HG03442 (cell line): Measurements from ENCODE around the gene MYBBP1A.
"Not testable (repeated sequence)": the region's sequence is repeated elsewhere in the genome, so short reads cannot be mapped to it uniquely, and the experiment has no call there.

Experiments
- ATAC-seq: cut with Tn5 transposase; IDR thresholded peaks from one replicate; pipeline ENCODE4 v1.9.1; 2021; ENCODE audit warnings: mild to moderate bottlenecking, moderate library complexity; ENCODE audit not compliant: unreplicated experiment

Gene MYBBP1A

GRCh38 chr17:4590981-4591453 is 35.8 kb upstream of the MYBBP1A start:
- no peak for ATAC-seq

DNA sequence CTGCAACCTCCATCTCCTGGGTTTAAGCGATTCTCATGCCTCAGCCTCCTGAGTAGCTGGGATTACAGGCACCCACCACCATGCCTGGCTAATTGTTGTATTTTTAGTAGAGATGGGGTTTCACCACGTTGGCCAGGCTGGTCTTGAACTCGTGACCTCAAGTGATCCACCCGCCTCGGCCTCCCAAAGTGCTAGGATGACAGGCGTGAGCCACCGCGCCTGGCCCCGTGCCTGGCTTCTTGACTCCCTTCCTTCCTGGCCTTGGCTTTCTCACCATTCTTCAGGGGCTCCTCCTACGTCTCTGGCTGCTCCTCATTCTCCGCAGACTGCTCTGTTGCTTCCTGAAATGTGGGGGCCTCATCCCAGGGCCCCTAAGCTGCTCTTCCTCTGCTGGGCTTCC is 34.9 kb upstream of the MYBBP1A start:
- ATAC-seq = not testable (repeated sequence)

DNA sequence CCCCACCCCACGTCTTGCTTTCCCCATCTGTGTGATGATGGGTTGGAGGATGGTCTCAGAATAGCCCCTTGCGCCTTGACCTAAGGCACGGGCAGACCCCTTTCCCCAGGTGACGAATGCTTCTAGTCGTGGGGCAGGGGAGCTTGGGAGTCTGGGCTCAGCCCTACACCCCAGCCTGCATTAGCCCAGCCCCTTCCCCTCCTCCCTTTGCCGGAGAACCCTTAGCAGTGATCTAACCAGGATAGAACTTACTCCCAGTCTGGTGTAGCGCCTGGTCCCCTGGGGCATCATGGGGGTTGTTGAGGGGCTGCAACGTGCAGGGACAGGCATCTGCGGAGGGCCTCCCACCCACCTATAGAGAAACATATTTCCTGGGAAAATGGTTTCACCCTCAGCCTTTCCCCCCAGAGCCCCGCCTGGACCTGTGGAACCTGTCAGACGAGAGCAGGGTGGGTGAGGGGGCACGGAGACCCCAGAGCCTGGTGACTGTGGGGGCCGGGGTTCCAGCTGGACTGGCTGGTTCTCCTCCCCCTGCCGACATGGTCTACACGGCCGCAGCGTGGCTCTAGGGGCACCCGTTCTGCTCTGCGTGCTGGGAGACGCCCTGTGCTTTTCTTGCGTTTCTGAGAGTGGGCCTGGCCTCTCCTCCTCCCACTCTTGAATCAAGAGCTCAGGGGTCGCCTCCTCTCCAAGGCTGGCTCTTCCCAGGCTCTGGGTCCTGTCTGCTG is 33.9 kb upstream of the MYBBP1A start:
- no peak for ATAC-seq

DNA sequence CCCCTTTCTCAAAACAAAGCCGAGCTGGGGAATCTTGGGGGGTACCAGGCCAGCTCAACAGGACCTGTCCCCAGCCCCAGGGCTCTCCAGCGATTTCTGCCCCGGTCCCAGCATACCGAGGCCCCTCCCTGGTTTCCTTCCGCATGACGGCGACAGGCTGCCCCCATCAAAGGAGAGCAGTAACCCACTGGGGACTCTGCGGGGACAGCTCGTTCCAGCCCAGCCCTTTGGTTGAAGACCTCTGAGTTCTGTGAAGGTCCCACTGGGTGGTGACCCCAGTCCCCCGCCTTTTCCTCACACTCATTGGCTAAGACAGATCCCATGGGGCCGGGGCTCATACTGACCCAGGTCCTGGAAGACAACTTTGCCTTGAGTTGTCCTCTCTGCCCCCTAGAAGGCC is 33.2 kb upstream of the MYBBP1A start:
- ATAC-seq = no peak

GRCh38 chr17:4587803-4588202 is 32.6 kb upstream of the MYBBP1A start:
- ATAC-seq = no peak

DNA sequence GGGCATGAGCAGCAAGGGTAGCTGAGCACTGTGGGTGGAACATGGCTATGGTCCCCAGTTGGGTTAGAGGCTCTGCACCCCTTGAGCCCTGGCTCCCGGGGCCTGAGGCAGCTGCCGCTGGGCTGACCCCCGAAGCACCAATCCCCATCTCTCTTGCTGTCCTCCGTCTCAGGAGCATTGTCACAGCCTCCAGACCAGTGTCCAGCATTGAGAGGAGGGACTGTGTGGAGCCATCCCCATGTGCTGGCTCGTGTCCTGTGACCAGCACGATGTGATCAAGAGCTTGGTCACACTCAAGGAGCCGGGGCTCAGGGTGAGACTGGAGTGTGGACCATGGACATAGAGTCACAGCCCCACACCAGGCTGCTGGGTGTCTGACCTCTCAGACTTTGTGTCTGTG is 32.0 kb upstream of the MYBBP1A start:
- ATAC-seq = no peak

DNA sequence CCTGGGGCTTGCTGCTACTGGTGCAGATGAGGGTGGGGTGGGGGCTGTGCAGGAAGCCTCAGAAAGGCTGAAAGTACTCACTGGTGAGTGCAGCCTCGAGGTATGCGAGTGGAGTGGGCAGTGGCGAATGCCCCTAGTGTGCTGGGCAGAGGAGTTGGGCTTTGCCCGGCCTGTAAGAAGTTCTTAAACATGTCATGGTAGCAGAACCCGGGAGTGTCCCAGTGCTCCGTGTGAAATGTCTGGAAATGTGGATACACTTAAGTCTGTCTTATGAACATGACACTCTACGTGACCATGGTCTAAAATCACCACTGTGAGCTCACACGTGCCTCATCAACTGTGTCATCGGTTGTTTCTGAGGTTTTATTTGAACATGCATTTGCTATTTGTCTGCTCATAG is 30.9 kb upstream of the MYBBP1A start:
- no peak for ATAC-seq

DNA sequence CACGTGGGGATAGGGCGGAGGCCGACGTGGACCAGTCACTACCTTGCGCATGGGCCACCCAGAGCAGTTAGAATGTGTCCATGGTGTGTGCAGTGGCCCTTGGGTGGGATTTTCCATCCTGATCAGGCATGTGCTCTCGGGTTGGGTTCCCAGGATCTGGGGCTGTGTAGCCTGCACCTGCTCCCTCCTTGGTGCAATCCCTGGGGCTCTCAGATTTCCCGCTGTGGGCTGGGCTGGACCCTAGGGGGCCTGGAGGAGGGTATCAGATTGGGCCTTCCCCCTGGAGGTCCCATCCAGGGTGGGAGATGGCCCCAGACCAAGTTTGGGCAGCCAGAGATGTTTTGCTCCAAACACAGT is 30.4 kb upstream of the MYBBP1A start:
- ATAC-seq = no peak

- no peak for ATAC-seq
These were observed 29.9 kb upstream of the MYBBP1A start for GRCh38 chr17:4584917-4585637.

DNA sequence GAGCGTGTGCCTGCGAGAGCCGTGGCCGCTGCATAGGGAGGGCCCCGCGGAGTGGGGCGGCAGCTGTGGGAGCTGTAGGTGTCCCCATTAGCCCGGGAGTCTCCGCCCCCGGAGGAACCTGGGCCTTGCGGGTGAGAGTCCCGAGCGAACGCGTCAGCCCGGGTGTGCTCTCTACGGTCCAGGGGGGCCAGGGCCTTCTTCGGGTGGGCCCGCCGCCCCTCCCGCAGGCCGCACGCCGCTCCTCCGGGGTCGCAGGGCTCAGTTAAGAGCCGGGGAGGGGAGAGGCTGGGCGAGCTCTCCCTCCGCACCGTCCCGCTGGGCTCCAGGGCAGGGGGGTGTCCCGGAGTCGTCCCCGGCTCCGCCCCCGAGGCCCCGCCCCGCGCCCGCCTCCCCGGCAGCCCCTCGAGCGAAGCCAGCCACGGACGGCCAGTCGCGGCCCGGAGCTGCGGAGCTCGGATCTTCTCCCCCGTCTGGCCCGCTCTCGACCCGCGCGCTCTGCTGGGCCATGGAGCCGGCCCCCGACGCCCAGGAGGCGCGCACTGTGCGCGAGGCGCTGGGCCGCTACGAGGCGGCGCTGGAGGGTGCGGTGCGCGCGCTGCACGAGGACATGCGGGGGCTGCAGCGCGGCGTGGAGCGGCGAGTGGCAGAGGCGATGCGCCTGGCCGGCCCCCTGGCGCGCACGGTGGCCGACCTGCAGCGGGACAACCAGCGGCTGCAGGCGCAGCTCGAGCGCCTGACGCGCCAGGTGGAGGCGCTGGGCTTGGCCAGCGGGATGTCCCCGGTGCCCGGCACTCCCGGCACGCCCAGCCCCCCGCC is 29.1 kb upstream of the MYBBP1A start, which contains the start of gene SMTNL2:
Gene SMTNL2 (plus strand): TSS at position 429 of the 816 bp plus-strand sequence. CDS start 77 bp downstream, at position 506.
- no peak for ATAC-seq

GRCh38 chr17:4583782-4584100 is 28.6 kb upstream of the MYBBP1A start:
- no peak for ATAC-seq

- no peak for ATAC-seq
These were observed 28.0 kb upstream of the MYBBP1A start for GRCh38 chr17:4583206-4583605.

DNA sequence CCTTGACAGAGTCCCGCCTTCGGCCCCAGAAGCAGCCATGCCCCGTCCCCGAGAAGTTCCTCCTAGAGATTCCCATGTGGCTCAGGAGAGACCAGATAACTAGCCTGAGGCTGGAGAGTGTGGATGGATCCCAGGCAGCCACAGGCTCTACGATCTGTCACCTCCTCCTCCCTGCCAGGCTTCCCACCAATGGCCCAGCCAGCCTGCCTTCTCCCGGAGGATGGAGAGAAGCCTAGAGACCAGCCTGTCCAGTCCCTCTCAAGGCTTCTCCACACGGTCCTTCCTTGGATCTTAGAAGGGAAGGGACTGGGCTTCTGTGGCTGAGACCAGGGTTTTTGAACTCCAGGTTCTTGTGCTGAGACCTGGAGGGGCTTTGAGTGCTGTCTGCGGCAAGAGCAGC is 27.5 kb upstream of the MYBBP1A start:
- ATAC-seq = no peak

DNA sequence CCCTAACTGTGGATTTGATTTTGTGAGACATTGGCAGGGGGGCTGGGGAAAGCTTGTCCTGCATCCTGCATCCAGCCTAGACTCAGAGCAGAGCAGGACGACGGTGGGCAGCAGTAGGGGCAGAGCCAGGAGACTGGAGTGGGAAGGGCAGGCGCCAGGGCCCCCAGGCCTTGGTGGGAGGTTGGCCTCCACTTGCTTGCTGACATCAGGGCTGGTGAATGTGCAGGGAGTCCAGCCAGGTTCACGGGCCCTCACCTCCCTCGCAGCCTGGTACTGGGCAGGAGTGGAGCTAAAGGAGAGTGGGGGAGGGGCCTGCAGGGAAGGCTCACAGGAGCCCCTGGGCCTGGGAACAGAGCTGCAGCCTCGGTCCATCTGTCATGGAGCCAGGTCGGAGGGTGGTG is 26.9 kb upstream of the MYBBP1A start:
- ATAC-seq = no peak

DNA sequence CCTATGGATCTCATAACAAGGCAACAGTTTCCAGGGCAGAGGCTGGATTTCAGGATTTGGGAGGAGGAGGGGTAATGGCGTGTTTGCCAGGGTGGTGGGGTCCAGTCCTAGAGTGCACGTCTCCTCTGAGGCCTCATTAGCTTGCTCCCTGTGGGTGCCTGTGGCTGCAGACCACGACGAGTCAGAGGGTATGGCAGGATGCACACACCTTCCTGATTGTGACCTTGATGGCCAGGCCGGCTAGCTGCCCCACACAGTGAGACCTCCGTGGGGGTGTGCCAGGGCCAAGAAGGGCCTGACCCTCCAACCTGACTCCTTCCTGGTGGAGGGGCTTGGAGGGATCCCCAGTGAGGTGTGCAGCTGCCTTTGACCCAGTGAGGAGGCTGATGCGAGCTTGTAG is 25.1 kb upstream of the MYBBP1A start:
- ATAC-seq = no peak

DNA sequence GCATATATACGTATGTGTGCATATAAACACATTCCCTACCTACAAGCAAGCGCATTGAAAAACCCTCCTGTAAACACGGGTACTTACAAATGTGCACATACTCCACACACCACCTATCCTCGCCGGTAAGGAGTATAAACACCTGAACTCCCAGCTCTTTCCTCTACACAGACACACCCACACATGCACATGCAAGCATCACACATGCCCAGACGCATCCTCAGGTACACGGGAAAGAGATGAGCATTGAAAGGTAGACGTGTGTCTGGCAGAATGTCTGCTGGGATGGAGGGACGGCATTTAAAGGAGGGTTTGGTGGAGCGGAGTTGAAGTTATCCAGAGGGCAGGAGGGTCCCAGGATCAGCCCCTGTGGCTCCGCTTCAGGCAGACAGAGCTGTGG is 24.5 kb upstream of the MYBBP1A start:
- no peak for ATAC-seq

GRCh38 chr17:4578349-4578748 is 23.2 kb upstream of the MYBBP1A start:
- not testable (repeated sequence) for ATAC-seq

- no peak for ATAC-seq
These were observed 22.3 kb upstream of the MYBBP1A start for GRCh38 chr17:4577386-4577993.

DNA sequence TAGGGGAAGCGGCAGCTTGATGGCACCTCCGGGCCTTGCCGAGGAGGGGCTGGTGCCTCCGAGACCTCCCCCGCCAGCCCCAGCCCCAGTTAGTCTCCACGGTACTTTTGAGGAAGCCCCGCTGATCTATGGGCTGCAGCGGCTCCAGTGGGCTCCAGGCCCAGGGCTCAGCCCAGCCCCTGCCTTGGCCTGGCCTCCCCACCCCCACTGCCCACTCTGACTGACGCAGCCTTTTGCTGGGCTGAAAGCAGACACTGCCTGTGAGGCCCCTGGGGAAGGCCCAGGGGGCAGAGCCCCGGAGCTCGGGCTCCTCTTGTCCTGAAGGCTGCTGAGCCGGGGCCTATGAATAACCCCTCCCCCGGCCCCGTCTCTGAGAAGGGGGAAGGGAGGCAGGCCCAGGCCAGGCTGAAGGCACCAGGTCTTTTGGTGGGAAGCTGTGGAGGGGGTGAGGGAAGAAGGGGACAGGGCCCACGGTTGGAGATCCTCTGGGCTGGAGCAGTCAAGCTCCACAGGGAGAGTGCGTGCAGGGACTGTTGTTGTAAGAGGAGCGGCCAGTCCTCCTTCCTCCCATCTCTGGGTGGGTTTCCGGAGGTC is 21.6 kb upstream of the MYBBP1A start:
- ATAC-seq = no peak

DNA sequence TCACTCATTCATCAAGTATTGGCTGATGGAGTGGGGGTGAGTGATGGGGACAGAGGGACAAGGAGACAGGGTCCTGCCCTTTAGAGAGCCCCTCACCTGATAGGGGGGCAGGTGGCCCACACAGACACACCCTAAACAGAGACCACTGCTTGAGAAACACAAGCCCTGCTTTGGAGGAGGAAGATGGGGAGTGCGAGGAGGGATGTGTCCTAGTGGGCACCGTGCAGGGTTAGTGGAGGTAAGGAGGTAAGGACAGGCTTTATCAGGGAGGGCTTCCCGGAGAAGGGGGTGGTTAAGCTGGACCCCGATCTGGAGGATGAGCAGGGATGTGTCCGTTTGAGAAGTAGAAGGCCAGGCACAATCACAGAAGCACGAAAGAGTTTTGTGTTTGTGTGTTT is 21.0 kb upstream of the MYBBP1A start:
- no peak for ATAC-seq
